H1 (cell line): Measurements from ENCODE around the gene VWA3B. TPM values are rescaled to one million over a fixed set of nuclear protein-coding genes. Genes with fewer than 3 reads are reported as not detected.

Experiments used
- CTCF ChIA-PET: fragments of 300-600 bp; sonication (Branson Sonifier 250); formaldehyde crosslinking; loops from one replicate; lab custom pipeline; 2021; ENCODE audit not compliant: partially characterized antibody; lab: Charles Lee
- POLR2A ChIA-PET: fragments of 300-600 bp; sonication (Branson Sonifier 250); formaldehyde crosslinking; loops from one replicate; lab custom pipeline; 2021; ENCODE audit warnings: inconsistent platforms; ENCODE audit not compliant: partially characterized antibody; lab: Charles Lee
- DNase-seq, 2 experiments: peaks; one replicate each; pipeline versions ENCODE4 v3.0.0 to v3.0.0-alpha.2; 2010 to 2022; ENCODE audit warnings: low spot score in 2 of 2, low read depth in 1 of 2, mixed read lengths in 1 of 2
- FAIRE-seq: peaks from 2 replicates; lab custom pipeline; 2011; peaks lifted over from hg19 to GRCh38; lab: Jason Lieb, UNC
- H2AFZ ChIP-seq: 2 replicates; pipeline ENCODE4 v1.8.1; 2012; ENCODE audit warnings: low read length, inconsistent platforms
- H2AK5ac ChIP-seq: 2 replicates; pipeline ENCODE4 v1.6.1; 2013; ENCODE audit warnings: low read depth, low read length
- H2BK120ac ChIP-seq: replicated peaks from 2 replicates; pipeline ENCODE3; 2013; ENCODE audit warnings: low read depth, low read length, inconsistent platforms
- H2BK12ac ChIP-seq: 2 replicates; pipeline ENCODE4 v1.6.1; 2013; ENCODE audit warnings: low read depth, low read length
- H2BK15ac ChIP-seq: 2 replicates; pipeline ENCODE4 v1.6.1; 2013; ENCODE audit warnings: low read length
- H2BK20ac ChIP-seq: 2 replicates; pipeline ENCODE4 v1.6.1; 2013; ENCODE audit warnings: low read length
- H2BK5ac ChIP-seq: 2 replicates; pipeline ENCODE4 v1.6.1; 2013; ENCODE audit warnings: low read depth, low read length
- H3K14ac ChIP-seq: 2 replicates; pipeline ENCODE4 v1.6.1; 2013; ENCODE audit warnings: inconsistent platforms; ENCODE audit not compliant: insufficient read length
- H3K18ac ChIP-seq: 2 replicates; pipeline ENCODE4 v1.6.1; 2013; ENCODE audit warnings: low read length; ENCODE audit errors: extremely low read depth
- H3K23ac ChIP-seq: 2 replicates; pipeline ENCODE4 v1.6.1; 2013; ENCODE audit warnings: inconsistent platforms; ENCODE audit not compliant: insufficient read length
- H3K23me2 ChIP-seq: 2 replicates; pipeline ENCODE4 v1.6.1; 2013; ENCODE audit warnings: low read depth, low read length
- H3K27ac ChIP-seq: 2 replicates; pipeline ENCODE4 v1.6.1; 2011; ENCODE audit warnings: low read depth, low read length, inconsistent platforms
- H3K27me3 ChIP-seq, 4 experiments: replicated peaks in 1 of 4; 1 replicate in 1 of 4; 2 replicates in 3 of 4; pipeline versions ENCODE4 v1.6.1 to v1.8.1; 2011 to 2013; ENCODE audit warnings: low read length in 3 of 4, mild to moderate bottlenecking in 3 of 4, inconsistent platforms in 2 of 4, mixed read lengths in 2 of 4, moderate library complexity in 1 of 4; ENCODE audit not compliant: control insufficient read depth in 3 of 4, insufficient read depth in 3 of 4; ENCODE audit errors: extremely low read depth in 1 of 4
- H3K36me3 ChIP-seq, 4 experiments: 2 replicates each; pipeline versions ENCODE4 v1.6.1 to v1.8.1; 2011 to 2013; ENCODE audit warnings: mild to moderate bottlenecking in 4 of 4, low read length in 3 of 4, moderate library complexity in 2 of 4, control low read depth in 1 of 4, inconsistent platforms in 1 of 4; ENCODE audit not compliant: insufficient read depth in 4 of 4, control insufficient read depth in 2 of 4
- H3K4ac ChIP-seq: replicated peaks from 2 replicates; pipeline ENCODE3; 2013; ENCODE audit warnings: low read length, low read depth, mixed read lengths, inconsistent platforms; ENCODE audit not compliant: insufficient read length
- H3K4me1 ChIP-seq, 4 experiments: replicated peaks in 1 of 4; 1 replicate in 1 of 4; 2 replicates in 3 of 4; pipeline versions ENCODE4 v1.6.1 to v1.8.1; 2011 to 2013; ENCODE audit warnings: low read length in 3 of 4, inconsistent platforms in 2 of 4, mixed read lengths in 1 of 4; ENCODE audit not compliant: insufficient read depth in 4 of 4, control insufficient read depth in 3 of 4
- H3K4me2 ChIP-seq, 2 experiments: 2 replicates each; pipeline versions ENCODE4 v1.6.1 to v1.8.1; 2011 to 2013; ENCODE audit warnings: low read depth in 2 of 2, low read length in 2 of 2, control low read depth in 1 of 2, inconsistent platforms in 1 of 2, mild to moderate bottlenecking in 1 of 2; ENCODE audit not compliant: insufficient read depth in 1 of 2
- H3K4me3 ChIP-seq, 4 experiments: fragments of 200-600, 300-600 bp in 1 of 4; sonication (generic), shearing (Covaris generic), sonication (Bioruptor Twin) in 1 of 4; 2 replicates each; pipeline versions ENCODE4 v1.5.1 to v1.8.1; 2011 to 2016; ENCODE audit warnings: low read length in 4 of 4, low read depth in 3 of 4, control low read depth in 2 of 4, inconsistent platforms in 2 of 4, mild to moderate bottlenecking in 2 of 4, mixed read lengths in 1 of 4, moderate library complexity in 1 of 4; ENCODE audit not compliant: insufficient read depth in 2 of 4; ENCODE audit errors: extremely low read depth in 1 of 4
- H3K56ac ChIP-seq: replicated peaks from 2 replicates; pipeline ENCODE3; 2013; ENCODE audit warnings: low read depth, mild to moderate bottlenecking, mixed read lengths, low read length, inconsistent platforms; ENCODE audit not compliant: insufficient read length
- H3K79me1 ChIP-seq: 2 replicates; pipeline ENCODE4 v1.6.1; 2013; ENCODE audit warnings: low read depth, low read length, control low read depth
- H3K79me2 ChIP-seq, 2 experiments: 2 replicates each; pipeline versions ENCODE4 v1.6.1 to v1.8.1; 2012 to 2013; ENCODE audit warnings: low read length in 2 of 2, mild to moderate bottlenecking in 2 of 2, inconsistent platforms in 1 of 2; ENCODE audit not compliant: insufficient read depth in 2 of 2, control insufficient read depth in 1 of 2
- H3K9ac ChIP-seq, 4 experiments: replicated peaks in 1 of 4; 1 replicate in 1 of 4; 2 replicates in 3 of 4; pipeline versions ENCODE4 v1.6.1 to v1.8.1; 2011 to 2013; ENCODE audit warnings: low read depth in 3 of 4, low read length in 3 of 4, control low read depth in 2 of 4, mild to moderate bottlenecking in 2 of 4, moderate library complexity in 2 of 4, inconsistent platforms in 1 of 4; ENCODE audit errors: extremely low read depth in 1 of 4
- H3K9me3 ChIP-seq, 2 experiments: 2 replicates each; pipeline versions ENCODE4 v1.6.1 to v1.8.1; 2012 to 2013; ENCODE audit warnings: mild to moderate bottlenecking in 2 of 2, moderate library complexity in 2 of 2, control low read depth in 1 of 2, inconsistent platforms in 1 of 2, low read depth in 1 of 2, low read length in 1 of 2, mixed read lengths in 1 of 2; ENCODE audit not compliant: insufficient read depth in 2 of 2
- H4K20me1 ChIP-seq, 2 experiments: replicated peaks in 1 of 2; 2 replicates each; pipeline versions ENCODE3 to v1.8.1; 2011 to 2013; ENCODE audit warnings: inconsistent platforms in 2 of 2, low read length in 2 of 2, mild to moderate bottlenecking in 1 of 2; ENCODE audit not compliant: insufficient read depth in 2 of 2, control insufficient read depth in 1 of 2
- H4K5ac ChIP-seq: 2 replicates; pipeline ENCODE4 v1.6.1; 2013; ENCODE audit warnings: low read length, low read depth, mixed read lengths, inconsistent platforms; ENCODE audit not compliant: insufficient read length
- H4K8ac ChIP-seq: 2 replicates; pipeline ENCODE4 v1.8.0; 2013; ENCODE audit warnings: mild to moderate bottlenecking, moderate library complexity, low read length, inconsistent platforms; ENCODE audit not compliant: insufficient read depth; ENCODE audit errors: extremely low read depth
- H4K91ac ChIP-seq: replicated peaks from 2 replicates; pipeline ENCODE3; 2013; ENCODE audit warnings: low read length, mixed read lengths, inconsistent platforms; ENCODE audit not compliant: insufficient read length
- CTBP2 ChIP-seq: IDR thresholded peaks from 2 replicates; pipeline ENCODE4 v1.7.0; 2011; ENCODE audit warnings: borderline replicate concordance, mild to moderate bottlenecking, moderate library complexity, mixed read lengths, low read length; ENCODE audit not compliant: insufficient read depth, insufficient read length
- FOSL1 ChIP-seq: IDR thresholded peaks from 2 replicates; pipeline ENCODE4 v1.6.1; 2011; ENCODE audit warnings: mild to moderate bottlenecking, low read depth, low read length, moderate library complexity; ENCODE audit not compliant: insufficient read depth
- HDAC6 ChIP-seq: IDR thresholded peaks from one replicate; pipeline ENCODE4 v1.7.1; 2012; ENCODE audit warnings: low read depth, mild to moderate bottlenecking, inconsistent platforms, low read length, moderate library complexity
- KDM4A ChIP-seq: IDR thresholded peaks from one replicate; pipeline ENCODE4 v1.7.1; 2012; ENCODE audit warnings: low read depth, mild to moderate bottlenecking, moderate library complexity, low read length, inconsistent platforms; ENCODE audit not compliant: severe bottlenecking
- NANOG ChIP-seq: IDR thresholded peaks from 2 replicates; pipeline ENCODE4 v1.6.1; 2011; ENCODE audit warnings: low read length, low read depth, mild to moderate bottlenecking, inconsistent platforms; ENCODE audit not compliant: insufficient read depth, poor library complexity, severe bottlenecking
- NRF1 ChIP-seq: IDR thresholded peaks from 2 replicates; pipeline ENCODE4 v1.6.1; 2011; ENCODE audit warnings: mild to moderate bottlenecking, low read depth, low read length, improper control_type of control experiment
- RXRA ChIP-seq: IDR thresholded peaks from 2 replicates; pipeline ENCODE4 v1.6.1; 2011; ENCODE audit warnings: low read depth, mild to moderate bottlenecking, low read length, moderate library complexity; ENCODE audit not compliant: insufficient read depth
- SIX5 ChIP-seq: IDR thresholded peaks from 2 replicates; pipeline ENCODE4 v1.6.1; 2011; ENCODE audit warnings: mild to moderate bottlenecking, low read depth, low read length
- WGBS, 2 experiments: shearing (Covaris generic) in 1 of 2; methylation state at CpG; one replicate each; pipeline versions ENCODE4 v1.1.6 to v1.1.7; 2013 to 2015; ENCODE audit warnings: low lambda C conversion rate in 2 of 2, mixed read lengths in 2 of 2, inconsistent platforms in 1 of 2, low coverage in 1 of 2, missing lambda C conversion rate in 1 of 2; ENCODE audit not compliant: insufficient replicate concordance in 2 of 2, insufficient coverage in 1 of 2, insufficient read length in 1 of 2; ENCODE audit errors: extremely low coverage in 1 of 2, missing lambda C conversion rate in 1 of 2; 5-methylcytosine and 5-hydroxymethylcytosine counted together
- polyA plus RNA-seq, 7 experiments: library from polyadenylated mRNA; depleted of rRNA in 3 of 7; stranded (reverse) in 5 of 7; unstranded in 2 of 7; fragments of >200 nt in 5 of 7; fragments of 200-250 nt in 2 of 7; gene quantifications; 1 replicate in 5 of 7; 2 replicates in 1 of 7; 4 replicates in 1 of 7; pipeline versions ENCODE4 v1.2.1 to v1.2.3, GENCODE V29; 2011 to 2013; ENCODE audit warnings: missing spikeins in 2 of 7, mixed read lengths in 2 of 7
- total RNA-seq: library from RNA; stranded (reverse); fragmentation: NEBNext Ultra II Directional; extraction: Animal tissue kit (Norgen Biotek cat#: 25700); gene quantifications from 2 replicates; pipeline ENCODE4 v1.2.1, GENCODE V29; 2021
- TF ChIP-seq, protein P1 (sequence below): IDR thresholded peaks from 2 replicates; pipeline ENCODE4 v1.6.1; 2012; ENCODE audit warnings: inconsistent platforms

VWA3B gene
- total and polyA plus RNA-seq, 2 of the 8 experiments (the other 6 are each of a cell fraction or from before 2014, with no cell fraction given), result not detected

- Histone ChIP-seq H3K23me2 (no peaks in the 10 kb centered on the region), H4K5ac (no peak overlapping the region), H3K4me2 (no peak overlapping the region), H4K91ac (no peak overlapping the region), H3K23ac (no peak overlapping the region), H4K20me1 (no peaks in the 10 kb centered on the region), H2BK120ac (no peak overlapping the region), H3K4me3 (no peak overlapping the region), H3K9me3 (no peaks in the 10 kb centered on the region), H2BK5ac (no peak overlapping the region), H2BK15ac (no peak overlapping the region), H3K14ac (no peak overlapping the region), H3K18ac (no peak overlapping the region), H3K27me3 (no peaks in the 10 kb centered on the region), H3K9ac (no peak overlapping the region), H4K8ac (no peak overlapping the region), H3K79me2 (no peaks in the 10 kb centered on the region), H2AK5ac (no peak overlapping the region), H2AFZ (no peak overlapping the region), H3K56ac (no peak overlapping the region), H3K4ac (no peak overlapping the region), H3K79me1 (no peaks in the 10 kb centered on the region), H3K36me3 (no peaks in the 10 kb centered on the region), H2BK20ac (no peak overlapping the region), H3K4me1 (peaks cover 0 to 2% (median 0%) of the 10 kb centered on the region in 4 experiments; a peak in 1 of 7 replicates), H2BK12ac (no peak overlapping the region), H3K27ac (no peak overlapping the region)
- CTCF ChIA-PET, result interaction anchor here (1.0 to 1.4 kb wide), 2 partner anchors 35 to 284 kb away, joined by 3 read pairs; no protein-coding TSS in a partner anchor
- POLR2A ChIA-PET, result no interaction called here
- FAIRE-seq (no peak), DNase-seq (no peak)
- whole genome bisulfite sequencing, 2 experiments, result 96% methylated on average over 14 of the region's 14 CpGs; no CpG with 5 or more reads in 1 of the 2 experiments
- TF ChIP-seq, protein P1, sequence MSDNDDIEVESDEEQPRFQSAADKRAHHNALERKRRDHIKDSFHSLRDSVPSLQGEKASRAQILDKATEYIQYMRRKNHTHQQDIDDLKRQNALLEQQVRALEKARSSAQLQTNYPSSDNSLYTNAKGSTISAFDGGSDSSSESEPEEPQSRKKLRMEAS, result no peak
- TF ChIP-seq SIX5, result no peak
- TF ChIP-seq CTBP2, result no peak
- no peak for TF ChIP-seq HDAC6
- no peak for TF ChIP-seq NANOG
- TF ChIP-seq FOSL1, result no peak
- TF ChIP-seq KDM4A, result no peak
- no peak for TF ChIP-seq NRF1
- TF ChIP-seq RXRA, result no peak
These were observed 28.6 kb upstream of the VWA3B start for GRCh38 chr2:98058191-98058975.
